Transverse colon (tissue), 4 donors: Measurements from ENCODE around the gene SMAD5.

Experiments
- CTCF ChIP-seq, 5 experiments: fragments of 200-600 bp in 3 of 5; fragments of 450-650 bp in 2 of 5; sonication (generic) in 3 of 5; IDR thresholded peaks; 1 replicate in 2 of 5; 2 replicates in 3 of 5; pipeline ENCODE4 v1.5.1; 2016 to 2017; ENCODE audit warnings: antibody characterized with exemption in 5 of 5, inconsistent platforms in 3 of 5, mild to moderate bottlenecking in 2 of 5, moderate library complexity in 1 of 5
- POLR2A ChIP-seq: fragments of 450-650 bp; IDR thresholded peaks from one replicate; pipeline ENCODE4 v1.6.1; 2016; ENCODE audit warnings: antibody characterized with exemption, mild to moderate bottlenecking, moderate library complexity
- POLR2AphosphoS5 ChIP-seq, 3 donors: sonication (generic); formaldehyde crosslinking; IDR thresholded peaks; one replicate each; pipeline ENCODE4 v1.6.1; 2016; ENCODE audit warnings: antibody characterized with exemption in 3 of 3

DNA sequence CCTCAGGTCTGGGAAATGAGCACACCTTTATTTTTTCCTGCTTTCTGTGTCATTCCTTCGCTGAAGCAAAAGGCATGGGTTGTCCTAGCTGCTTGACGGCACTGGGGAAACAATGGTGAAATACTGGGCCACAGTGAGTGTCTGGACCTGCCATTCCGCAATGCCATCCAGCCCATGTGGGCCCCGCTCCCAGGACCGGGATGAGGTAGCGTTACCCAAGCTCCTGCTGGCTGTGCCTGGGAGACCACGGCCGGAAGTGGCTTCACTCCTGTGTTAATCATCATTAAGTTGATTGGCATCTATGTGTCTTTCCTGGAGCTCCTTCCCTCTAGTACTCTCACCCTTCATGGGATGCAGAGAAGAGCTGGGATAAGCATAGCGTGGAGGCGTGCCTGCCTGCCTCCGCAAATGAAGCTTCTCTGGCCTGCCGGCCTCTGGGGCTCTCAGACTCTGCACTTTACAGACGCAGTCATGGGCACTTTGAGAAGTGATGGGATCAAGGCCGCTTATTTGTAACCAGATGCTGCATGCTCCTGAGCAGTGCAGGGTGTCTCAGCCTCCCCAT is 76.8 kb downstream of the SMAD5 start:
- no peak for TF ChIP-seq CTCF (IDR thresholded peaks at IDR 0.05)
- TF ChIP-seq POLR2AphosphoS5 (IDR thresholded peaks at IDR 0.05) = no peak
- TF ChIP-seq POLR2A = no peak
